Memory B cell (primary cell): ENCODE data around the gene RPAP2.

Experiments
- ATAC-seq: fragments of 150-1000 bp; cut with Tn5 transposase; 2 replicates; pipeline ENCODE4 v1.10.0; 2021; ENCODE audit warnings: low read depth, mild to moderate bottlenecking, moderate library complexity
- DNase-seq, 2 donors: peaks; one replicate each; pipeline ENCODE4 v3.0.0; 2022; ENCODE audit warnings: low spot score in 2 of 2
- H3K27ac Mint-ChIP-seq: one replicate; pipeline ENCODE4 v1.8.0; 2022; ENCODE audit warnings: mild to moderate bottlenecking, moderate library complexity, mixed read lengths
- H3K27me3 Mint-ChIP-seq: one replicate; pipeline ENCODE4 v1.8.0; 2022; ENCODE audit warnings: mixed read lengths
- H3K36me3 Mint-ChIP-seq: one replicate; pipeline ENCODE4 v1.8.0; 2022; ENCODE audit warnings: mild to moderate bottlenecking, mixed read lengths
- H3K4me1 Mint-ChIP-seq: one replicate; pipeline ENCODE4 v1.8.0; 2022; ENCODE audit warnings: mixed read lengths
- H3K4me3 Mint-ChIP-seq: one replicate; pipeline ENCODE4 v1.8.0; 2022; ENCODE audit warnings: mild to moderate bottlenecking, moderate library complexity, mixed read lengths
- H3K9me3 Mint-ChIP-seq: one replicate; pipeline ENCODE4 v1.8.0; 2022; ENCODE audit warnings: mixed read lengths

Gene RPAP2

DNA sequence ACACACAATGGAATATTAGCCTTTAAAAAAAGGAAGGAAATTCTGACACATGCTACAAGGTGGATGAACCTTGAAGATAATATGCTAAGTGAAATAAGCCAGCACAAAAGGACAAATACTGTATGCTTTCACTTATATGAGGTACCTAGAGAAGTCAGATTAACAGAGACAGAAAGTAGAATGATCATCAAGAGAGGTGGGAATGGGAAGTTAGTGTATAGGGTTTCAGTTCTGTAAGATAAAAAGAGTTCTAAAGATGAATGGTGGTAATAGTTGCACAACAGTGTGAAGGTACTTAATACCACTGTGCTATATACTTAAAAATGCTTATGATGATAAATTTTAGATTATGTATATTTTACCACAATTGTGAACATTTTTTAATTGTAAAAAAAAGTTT lies 7.2 kb downstream of the RPAP2 start:
- Mint-ChIP-seq H3K27ac (no peak overlapping the region), H3K9me3 (no peaks in the 10 kb centered on the region), H3K36me3 (peaks cover 16% of the 10 kb centered on the region), H3K4me1 (no peaks in the 10 kb centered on the region), H3K4me3 (no peak overlapping the region), H3K27me3 (no peaks in the 10 kb centered on the region)
- ATAC-seq: no peak
- no peak for DNase-seq

DNA sequence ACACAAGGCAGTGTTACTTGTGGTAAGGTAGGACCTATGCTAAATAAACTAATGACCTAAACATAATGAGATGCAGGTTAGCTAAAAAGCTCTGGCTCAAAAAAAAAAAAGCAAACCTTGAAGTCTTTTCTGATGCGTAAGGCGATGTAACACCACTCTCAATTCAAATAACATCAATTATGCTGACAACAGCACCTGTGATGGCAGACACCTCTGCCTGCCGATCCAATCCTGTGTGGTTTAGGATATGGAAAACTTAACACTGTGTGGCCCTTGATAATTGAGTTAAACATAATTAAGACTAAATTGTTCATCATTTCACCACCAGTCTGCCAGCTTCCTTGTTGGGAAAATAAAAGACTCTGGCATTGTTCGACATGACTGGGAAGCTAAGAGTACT lies 9.1 kb downstream of the RPAP2 start:
- no peak for ATAC-seq
- Mint-ChIP-seq H3K4me3 (no peak overlapping the region), H3K4me1 (no peaks in the 10 kb centered on the region), H3K36me3 (peaks cover 20% of the 10 kb centered on the region), H3K27ac (no peak overlapping the region), H3K9me3 (no peaks in the 10 kb centered on the region), H3K27me3 (no peaks in the 10 kb centered on the region)
- DNase-seq: no peak

DNA sequence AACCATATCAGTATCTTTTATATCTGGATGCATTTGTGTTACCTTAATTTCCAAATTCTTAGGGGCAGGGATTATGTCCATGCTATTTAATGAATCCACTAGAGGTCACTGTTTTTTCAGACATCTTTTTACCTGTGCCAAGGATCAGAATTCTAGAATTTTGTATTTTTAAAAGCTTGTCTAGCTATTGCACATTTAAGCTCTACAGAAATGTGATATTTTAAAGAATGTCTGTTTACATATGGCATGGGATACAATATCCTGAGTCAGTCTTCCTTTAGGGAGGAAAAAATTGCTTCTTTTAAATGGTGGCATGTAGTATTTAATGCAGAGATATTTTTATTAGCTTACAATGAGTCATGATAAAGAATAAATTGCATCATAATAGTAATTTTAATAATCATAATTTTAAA lies 11.3 kb downstream of the RPAP2 start:
- no peaks in the 10 kb centered on the region for H3K9me3 Mint-ChIP-seq
- H3K27ac Mint-ChIP-seq: no peak overlapping the region
- no peaks in the 10 kb centered on the region for H3K4me1 Mint-ChIP-seq
- H3K27me3 Mint-ChIP-seq: no peaks in the 10 kb centered on the region
- no peak overlapping the region for H3K4me3 Mint-ChIP-seq
- ATAC-seq: peak; percentile 51
- peak in 1 of 2 donors; percentile 7 for DNase-seq
- H3K36me3 Mint-ChIP-seq: peaks cover 16% of the 10 kb centered on the region

DNA sequence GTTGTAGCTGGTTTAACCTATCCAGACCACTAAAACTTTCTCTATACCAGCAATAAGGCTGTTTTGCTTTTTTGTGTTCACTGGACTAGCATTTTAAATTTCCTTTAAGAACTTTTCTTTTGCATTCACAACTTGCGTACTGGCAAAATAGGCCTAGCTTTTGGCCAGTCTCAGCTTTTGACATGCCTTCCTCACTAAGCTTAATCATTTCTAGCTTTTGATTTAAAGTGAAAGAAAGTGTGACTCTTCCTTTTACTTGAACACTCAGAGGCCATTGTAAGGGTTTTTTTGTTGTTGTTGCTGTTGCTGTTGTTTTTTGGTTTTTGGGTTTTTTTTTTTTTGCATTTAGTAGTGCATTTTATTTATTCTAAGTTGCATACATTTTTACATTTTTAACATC lies 15.2 kb downstream of the RPAP2 start:
- Mint-ChIP-seq H3K36me3 (peaks cover 16% of the 10 kb centered on the region), H3K27ac (no peak overlapping the region), H3K27me3 (no peaks in the 10 kb centered on the region), H3K9me3 (no peaks in the 10 kb centered on the region), H3K4me3 (no peak overlapping the region), H3K4me1 (peaks cover 2% of the 10 kb centered on the region)
- ATAC-seq (no peak), DNase-seq (no peak)

DNA sequence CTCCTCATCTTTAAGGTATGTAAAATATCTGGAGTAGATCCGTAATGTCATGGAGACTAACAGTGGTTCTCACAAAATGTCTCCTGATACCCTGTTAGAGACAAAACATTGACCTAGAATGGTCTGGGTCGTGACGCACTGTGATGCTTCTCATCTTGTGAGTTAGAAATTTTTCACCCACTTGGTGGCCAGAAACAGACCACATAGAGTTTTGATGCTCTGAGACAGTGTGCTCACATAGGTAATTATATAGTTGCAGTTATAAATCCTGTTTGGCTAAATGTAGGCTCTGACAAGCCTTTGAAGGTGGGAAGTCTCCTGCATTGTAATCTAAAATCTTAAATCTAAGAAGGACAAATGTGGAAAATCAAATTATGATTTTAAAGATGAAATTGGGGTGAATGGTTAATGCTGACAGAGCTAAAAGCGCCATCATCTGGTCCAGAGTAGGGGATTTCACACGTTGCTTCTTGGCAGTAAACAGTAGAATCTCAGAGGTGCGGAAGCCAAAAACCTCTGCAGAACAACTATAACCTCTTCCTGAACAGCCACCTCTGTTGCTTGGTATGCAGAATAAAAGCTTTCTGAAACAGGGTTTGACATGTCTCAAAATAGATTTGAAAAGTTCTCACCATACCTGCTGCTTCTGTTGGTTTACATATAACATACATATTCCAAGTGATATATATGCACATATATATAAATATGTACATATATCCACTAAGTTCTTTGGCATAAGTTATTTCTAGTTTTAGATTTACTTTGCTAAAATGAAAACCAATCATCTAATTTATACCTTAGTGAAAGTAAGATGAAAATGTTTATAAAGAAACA lies 17.1 kb downstream of the RPAP2 start:
- Mint-ChIP-seq H3K4me3 (no peak overlapping the region), H3K27me3 (no peaks in the 10 kb centered on the region)

DNA sequence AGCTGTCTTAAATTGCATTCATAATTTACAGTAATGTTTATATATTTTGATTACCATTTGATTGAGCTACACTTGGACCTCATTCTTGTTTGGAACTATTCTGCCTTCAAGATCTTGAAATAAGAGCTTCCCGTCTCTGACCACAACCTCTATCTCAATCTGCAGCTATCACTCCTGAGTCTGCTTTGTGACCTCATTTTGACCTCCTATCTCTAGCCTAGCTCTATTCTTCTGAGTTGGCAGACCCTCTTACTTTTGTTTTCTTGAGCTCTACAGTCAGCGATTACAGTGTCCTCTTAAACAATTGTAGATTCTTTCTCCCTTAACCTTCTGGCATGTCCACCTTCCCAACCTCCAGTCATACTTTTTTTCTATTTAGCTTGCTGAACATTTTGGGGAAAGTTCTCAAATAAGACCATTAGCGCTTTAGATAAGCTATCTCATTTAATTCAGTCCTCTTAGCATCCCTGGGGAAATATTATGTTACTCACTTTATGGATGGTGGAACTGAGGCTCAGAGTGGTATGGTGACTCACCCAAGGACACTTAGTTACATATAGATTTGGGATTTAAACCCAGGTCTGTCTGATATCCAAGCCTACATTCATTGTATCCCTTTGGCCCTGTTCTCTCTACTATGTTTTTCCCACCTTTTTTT lies 19.1 kb downstream of the RPAP2 start:
- no peak overlapping the region for H3K4me3 Mint-ChIP-seq
- no peak overlapping the region for H3K27ac Mint-ChIP-seq
- H3K9me3 Mint-ChIP-seq: no peaks in the 10 kb centered on the region
- peaks cover 20% of the 10 kb centered on the region for H3K36me3 Mint-ChIP-seq
- H3K27me3 Mint-ChIP-seq: no peaks in the 10 kb centered on the region
- peaks cover 2% of the 10 kb centered on the region for H3K4me1 Mint-ChIP-seq
- no peak for DNase-seq
- no peak for ATAC-seq

More for the DNA sequence above, 17.1 kb downstream of the RPAP2 start:
- no peak overlapping the region for H3K27ac Mint-ChIP-seq
- ATAC-seq: no peak
- no peak for DNase-seq
- H3K4me1 Mint-ChIP-seq: peaks cover 2% of the 10 kb centered on the region
- H3K9me3 Mint-ChIP-seq: no peaks in the 10 kb centered on the region
- peaks cover 21% of the 10 kb centered on the region for H3K36me3 Mint-ChIP-seq

DNA sequence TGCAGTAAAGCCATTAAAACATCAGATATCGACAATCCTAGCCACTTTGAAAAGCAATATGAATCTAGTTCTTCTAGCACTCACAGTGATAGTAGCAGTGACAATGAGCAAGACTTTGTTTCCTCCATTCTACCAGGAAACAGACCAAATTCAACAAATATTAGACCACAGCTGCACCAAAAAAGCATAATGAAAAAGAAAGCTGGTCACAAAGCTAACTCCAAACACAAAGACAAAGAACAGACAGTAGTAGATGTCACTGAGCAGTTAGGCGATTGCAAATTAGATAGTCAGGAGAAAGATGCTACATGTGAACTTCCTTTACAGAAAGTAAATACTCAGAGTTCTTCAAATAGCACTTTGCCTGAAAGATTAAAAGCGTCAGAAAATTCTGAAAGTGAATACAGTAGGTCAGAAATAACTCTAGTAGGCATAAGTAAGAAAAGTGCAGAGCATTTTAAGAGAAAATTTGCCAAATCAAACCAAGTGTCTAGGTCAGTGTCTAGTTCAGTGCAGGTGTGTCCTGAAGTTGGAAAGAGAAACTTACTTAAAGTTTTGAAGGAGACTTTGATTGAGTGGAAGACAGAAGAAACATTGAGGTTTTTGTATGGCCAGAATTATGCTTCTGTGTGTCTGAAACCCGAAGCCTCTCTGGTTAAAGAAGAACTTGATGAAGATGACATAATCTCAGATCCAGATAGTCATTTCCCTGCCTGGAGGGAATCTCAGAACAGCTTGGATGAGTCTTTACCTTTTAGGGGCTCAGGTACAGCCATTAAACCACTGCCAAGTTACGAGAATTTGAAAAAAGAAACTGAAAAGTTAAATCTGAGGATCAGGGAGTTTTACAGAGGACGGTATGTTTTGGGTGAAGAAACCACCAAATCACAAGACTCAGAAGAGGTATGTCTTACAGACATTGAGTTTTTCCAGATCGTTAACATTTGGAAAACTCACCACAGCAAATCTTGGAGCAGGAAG lies 24.9 kb downstream of the RPAP2 start:
- Mint-ChIP-seq H3K4me1 (peaks cover under 1% of the 10 kb centered on the region), H3K27me3 (no peaks in the 10 kb centered on the region), H3K27ac (no peak overlapping the region), H3K36me3 (peaks cover 56% of the 10 kb centered on the region), H3K9me3 (peaks cover 9% of the 10 kb centered on the region), H3K4me3 (no peak overlapping the region)
- ATAC-seq: no peak
- no peak for DNase-seq

DNA sequence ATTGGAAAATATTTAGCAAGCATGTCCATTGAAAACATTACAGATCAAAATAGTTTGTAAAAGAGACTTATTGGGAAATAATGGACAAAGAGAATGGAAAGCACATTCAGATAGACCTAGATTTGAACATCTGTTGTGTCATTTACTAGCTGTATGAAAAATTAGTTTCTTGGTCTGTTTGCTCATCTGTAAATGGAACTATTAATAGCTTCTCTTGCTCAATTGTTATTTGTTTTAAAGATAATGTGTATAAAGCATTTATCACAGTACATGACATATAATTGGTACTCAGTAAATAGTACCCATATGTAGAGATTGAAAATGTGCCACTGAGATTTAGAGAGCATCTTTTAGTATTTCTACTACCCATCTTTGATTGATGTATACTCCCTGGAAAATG lies 25.9 kb downstream of the RPAP2 start:
- H3K27me3 Mint-ChIP-seq: no peaks in the 10 kb centered on the region
- no peaks in the 10 kb centered on the region for H3K4me1 Mint-ChIP-seq
- H3K27ac Mint-ChIP-seq: no peak overlapping the region
- peaks cover 10% of the 10 kb centered on the region for H3K9me3 Mint-ChIP-seq
- H3K36me3 Mint-ChIP-seq: peaks cover 60% of the 10 kb centered on the region
- no peak overlapping the region for H3K4me3 Mint-ChIP-seq
- ATAC-seq: no peak
- no peak for DNase-seq

DNA sequence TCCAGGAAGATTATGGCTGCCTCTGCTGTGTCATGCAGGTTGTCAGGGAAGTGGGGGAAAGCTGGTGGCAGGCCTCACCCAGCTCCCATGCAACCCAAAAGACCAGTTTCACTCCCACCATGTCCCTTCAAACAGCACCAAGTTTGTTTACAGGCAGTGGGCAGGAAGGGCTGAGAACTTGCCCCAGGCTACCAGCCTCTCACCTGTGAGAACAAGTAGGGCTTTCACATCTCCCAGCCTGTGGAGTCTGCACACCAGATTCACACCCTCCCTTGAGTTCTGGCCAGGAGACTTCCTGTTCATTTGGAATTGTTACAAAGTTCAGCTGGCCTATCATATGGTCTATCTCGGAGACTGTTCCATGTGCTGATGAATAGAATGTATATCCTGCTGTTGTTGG lies 27.8 kb downstream of the RPAP2 start:
- no peak overlapping the region for H3K4me3 Mint-ChIP-seq

DNA sequence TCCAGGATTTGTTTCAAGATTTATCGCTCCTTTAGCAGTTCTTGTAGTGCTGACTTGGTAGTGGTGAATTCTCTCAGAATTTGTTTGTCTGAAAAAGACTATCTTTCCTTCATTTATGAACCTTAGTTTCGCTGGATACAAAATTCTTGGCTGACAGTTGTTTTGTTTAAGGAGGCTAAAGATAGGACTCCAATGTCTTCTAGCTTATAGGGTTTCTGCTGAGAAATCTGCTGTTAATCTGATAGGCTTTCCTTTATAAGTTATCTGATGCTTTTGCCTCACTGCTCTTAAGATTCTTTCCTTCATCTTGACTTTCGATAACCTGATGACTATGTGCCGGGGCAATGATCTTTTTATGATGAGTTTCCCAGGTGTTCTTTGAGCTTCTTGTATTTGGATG lies 28.9 kb downstream of the RPAP2 start:
- Mint-ChIP-seq H3K36me3 (peaks cover 60% of the 10 kb centered on the region), H3K4me1 (no peaks in the 10 kb centered on the region), H3K4me3 (no peak overlapping the region), H3K27ac (no peak overlapping the region), H3K27me3 (no peaks in the 10 kb centered on the region), H3K9me3 (peaks cover 10% of the 10 kb centered on the region)
- DNase-seq: no peak
- no peak for ATAC-seq

More for the DNA sequence above, 27.8 kb downstream of the RPAP2 start:
- Mint-ChIP-seq H3K36me3 (peaks cover 57% of the 10 kb centered on the region), H3K9me3 (peaks cover 10% of the 10 kb centered on the region), H3K27ac (no peak overlapping the region), H3K4me1 (no peaks in the 10 kb centered on the region), H3K27me3 (no peaks in the 10 kb centered on the region)
- no peak for ATAC-seq
- DNase-seq: no peak

DNA sequence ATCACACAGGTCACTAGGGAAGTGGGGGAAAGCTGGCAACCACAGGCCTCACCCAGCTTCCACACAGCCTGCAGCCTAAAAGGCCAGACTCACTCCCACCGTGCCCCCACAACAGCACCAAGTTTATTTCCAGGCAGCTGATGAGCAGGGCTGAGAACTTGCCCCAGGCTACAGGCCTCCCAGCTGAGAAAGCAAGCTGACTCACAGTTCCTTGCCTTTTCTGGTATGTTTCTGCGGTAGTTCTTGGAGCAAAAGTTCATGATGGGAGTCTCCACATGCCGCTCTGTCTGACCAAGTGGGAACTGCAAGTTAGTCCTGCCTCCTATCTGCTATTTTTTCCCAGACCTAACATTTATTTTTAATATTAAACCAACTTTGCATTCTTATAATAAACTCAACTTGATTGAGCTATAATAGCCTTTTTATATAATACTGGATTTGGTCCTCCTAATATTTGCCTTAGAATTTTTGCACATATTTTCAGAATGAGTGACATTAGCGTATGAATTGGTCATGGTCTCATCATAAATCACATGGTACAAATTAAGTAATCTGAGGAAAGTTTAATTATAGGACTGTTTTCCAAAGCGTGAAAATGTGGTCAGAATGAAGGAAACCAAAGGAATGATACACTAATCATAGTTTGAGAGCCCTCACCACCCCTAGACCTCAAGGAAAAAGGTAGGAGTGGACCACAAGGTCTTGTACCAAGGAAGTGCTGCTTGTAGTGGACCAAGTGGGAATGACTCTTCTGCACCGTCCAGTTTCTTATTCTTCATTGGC lies 30.7 kb downstream of the RPAP2 start:
- Mint-ChIP-seq H3K4me1 (no peaks in the 10 kb centered on the region), H3K9me3 (peaks cover 10% of the 10 kb centered on the region), H3K4me3 (no peak overlapping the region), H3K36me3 (peaks cover 55% of the 10 kb centered on the region), H3K27me3 (no peaks in the 10 kb centered on the region), H3K27ac (no peak overlapping the region)
- DNase-seq: no peak
- no peak for ATAC-seq

DNA sequence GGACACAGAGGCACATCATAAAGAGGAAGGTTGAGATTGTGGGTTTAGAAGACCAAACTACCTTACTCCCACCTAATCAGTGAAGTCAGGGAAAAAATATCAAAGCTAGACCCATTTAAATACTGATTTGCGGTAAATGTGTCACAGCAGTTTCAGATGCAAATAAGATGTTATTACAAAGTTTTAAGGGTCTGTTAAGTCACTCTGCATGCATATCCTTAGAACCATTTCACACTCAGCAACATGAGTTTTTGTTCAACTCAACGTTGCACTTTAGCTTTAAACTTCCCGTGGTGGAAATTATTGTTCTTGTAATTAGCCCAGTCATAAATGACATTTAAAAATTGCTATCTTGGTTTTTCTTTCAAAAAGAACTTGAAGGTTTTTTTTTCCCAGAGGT lies 34.8 kb downstream of the RPAP2 start:
- H3K9me3 Mint-ChIP-seq: peaks cover 2% of the 10 kb centered on the region
- H3K4me3 Mint-ChIP-seq: no peak overlapping the region
- DNase-seq (no peak), ATAC-seq (no peak)
- H3K4me1 Mint-ChIP-seq: no peaks in the 10 kb centered on the region
- H3K27me3 Mint-ChIP-seq: no peaks in the 10 kb centered on the region
- peaks cover 33% of the 10 kb centered on the region for H3K36me3 Mint-ChIP-seq
- no peak overlapping the region for H3K27ac Mint-ChIP-seq

DNA sequence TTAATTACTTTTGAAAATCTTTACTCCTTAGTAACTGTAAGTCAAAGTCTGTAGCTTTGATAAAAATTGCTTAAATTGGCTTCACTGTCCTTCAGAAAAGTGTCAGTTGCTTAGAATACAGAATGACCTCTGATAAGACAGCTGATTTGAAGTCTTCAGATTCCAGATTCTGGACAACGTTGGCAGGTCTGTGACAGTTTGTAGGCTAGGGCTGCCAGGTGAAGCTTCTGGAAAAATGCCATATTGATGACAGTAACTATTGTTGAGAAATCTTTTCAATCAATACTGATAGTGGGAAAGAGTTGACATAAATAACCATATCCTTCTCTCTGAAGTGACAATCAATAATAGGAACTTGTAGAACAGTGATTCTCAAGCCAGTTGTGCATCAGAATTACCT lies 41.3 kb downstream of the RPAP2 start:
- Mint-ChIP-seq H3K27ac (no peak overlapping the region), H3K4me1 (no peaks in the 10 kb centered on the region), H3K36me3 (peaks cover 28% of the 10 kb centered on the region), H3K9me3 (no peaks in the 10 kb centered on the region), H3K4me3 (no peak overlapping the region), H3K27me3 (no peaks in the 10 kb centered on the region)
- no peak for ATAC-seq
- no peak for DNase-seq
